GM21737 (cell line): ENCODE results near the gene HLA-DQB1.

Source experiments
- ATAC-seq: cut with Tn5 transposase; IDR thresholded peaks from one replicate; pipeline ENCODE4 v1.9.1; 2021; ENCODE audit warnings: mild to moderate bottlenecking, moderate library complexity; ENCODE audit not compliant: unreplicated experiment

HLA-DQB1 gene

GRCh38 chr6:32627831-32628230 lies 38.6 kb downstream of the HLA-DQB1 start:
- no peak for ATAC-seq

- ATAC-seq: no peak
These were observed 39.2 kb downstream of the HLA-DQB1 start for GRCh38 chr6:32627249-32627648.

GRCh38 chr6:32625137-32625536 lies 41.3 kb downstream of the HLA-DQB1 start:
- no peak for ATAC-seq

GRCh38 chr6:32624565-32624964 lies 41.9 kb downstream of the HLA-DQB1 start:
- no peak for ATAC-seq

GRCh38 chr6:32623693-32624092 lies 42.8 kb downstream of the HLA-DQB1 start:
- ATAC-seq: peak; percentile 20

- ATAC-seq: peak; percentile 71
These were observed 43.7 kb downstream of the HLA-DQB1 start for GRCh38 chr6:32622545-32623401.

GRCh38 chr6:32621372-32621771 lies 45.1 kb downstream of the HLA-DQB1 start:
- no peak for ATAC-seq

GRCh38 chr6:32617751-32618150 lies 48.7 kb downstream of the HLA-DQB1 start:
- ATAC-seq: no peak

- no peak for ATAC-seq
These were observed 50.4 kb downstream of the HLA-DQB1 start for GRCh38 chr6:32615885-32616532.

- no peak for ATAC-seq
These were observed 51.9 kb downstream of the HLA-DQB1 start for GRCh38 chr6:32614366-32615081.

- no peak for ATAC-seq
These were observed 53.0 kb downstream of the HLA-DQB1 start for GRCh38 chr6:32613475-32613874.

GRCh38 chr6:32610682-32611296 lies 55.7 kb downstream of the HLA-DQB1 start:
- ATAC-seq: no peak

GRCh38 chr6:32609731-32610640 lies 56.5 kb downstream of the HLA-DQB1 start:
- ATAC-seq: peak; percentile 80
